Gastroesophageal sphincter (tissue), 3 donors: ENCODE measurements around the gene RFLNA.

Experiments used
- CTCF ChIP-seq, 4 experiments: fragments of 200-600 bp in 2 of 4; fragments of 450-650 bp in 2 of 4; sonication (generic) in 1 of 4; IDR thresholded peaks; one replicate each; pipeline ENCODE4 v1.5.1; 2017 to 2019; ENCODE audit warnings: antibody characterized with exemption in 4 of 4, mild to moderate bottlenecking in 2 of 4, moderate library complexity in 2 of 4
- EP300 ChIP-seq: sonication (generic); formaldehyde crosslinking; IDR thresholded peaks from one replicate; pipeline ENCODE4 v1.6.1; 2017; ENCODE audit warnings: antibody characterized with exemption, mild to moderate bottlenecking
- POLR2A ChIP-seq, 2 donors: fragments of 450-650 bp; IDR thresholded peaks; one replicate each; pipeline ENCODE4 v1.6.1; 2017; ENCODE audit warnings: antibody characterized with exemption in 2 of 2, mild to moderate bottlenecking in 2 of 2, moderate library complexity in 1 of 2
- POLR2AphosphoS5 ChIP-seq: sonication (generic); formaldehyde crosslinking; IDR thresholded peaks from one replicate; pipeline ENCODE4 v1.6.1; 2017; ENCODE audit warnings: antibody characterized with exemption

GRCh38 chr12:124351422-124351821, 56.5 kb downstream of the RFLNA start:
- TF ChIP-seq POLR2AphosphoS5 (no peak), CTCF (IDR thresholded peaks at IDR 0.05) (no peak), EP300 (no peak), POLR2A (IDR thresholded peaks at IDR 0.05) (no peak)
